PC-3 (cell line): ENCODE data around the gene CASP8AP2.

Source experiments
- EZH2 ChIP-seq: fragments of 300-600 bp; sonication (generic); IDR thresholded peaks from one replicate; pipeline ENCODE4 v1.6.1; 2017; ENCODE audit warnings: antibody characterized with exemption, mild to moderate bottlenecking, low read length; ENCODE audit not compliant: unreplicated experiment
- TF ChIP-seq, protein P1 (sequence below): fragments of 300-600 bp; sonication (generic); conservative IDR thresholded peaks from 2 replicates; pipeline ENCODE4 v1.5.1; 2017; ENCODE audit warnings: antibody characterized with exemption, low read depth, mild to moderate bottlenecking, low read length

DNA sequence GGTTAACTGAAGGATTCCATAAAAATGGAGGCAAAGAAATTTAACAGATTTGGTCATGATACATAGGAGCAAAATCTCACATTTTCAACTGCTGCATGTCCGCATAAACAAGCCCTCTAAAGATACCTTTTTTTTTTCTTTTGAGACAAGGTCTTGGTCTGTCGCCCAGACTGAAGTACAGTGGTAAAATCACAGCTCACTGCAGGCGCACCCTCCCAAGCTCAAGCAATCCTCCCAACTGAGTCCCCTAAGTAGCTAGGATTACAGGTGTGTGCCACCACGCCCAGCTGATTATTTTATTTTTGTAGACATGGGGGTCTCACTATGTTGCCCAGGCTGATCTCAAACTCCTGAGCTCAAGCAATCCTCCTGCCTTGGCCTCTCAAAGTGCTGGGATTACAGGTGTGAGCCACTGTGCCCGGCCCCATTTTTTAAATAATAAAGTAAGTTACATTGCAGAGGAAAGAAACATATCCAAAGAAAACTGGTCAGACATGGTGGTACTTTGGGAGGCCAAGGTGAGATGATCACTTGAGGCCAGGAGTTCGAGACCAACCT, 23.8 kb upstream of the CASP8AP2 start:
- TF ChIP-seq, protein P1, sequence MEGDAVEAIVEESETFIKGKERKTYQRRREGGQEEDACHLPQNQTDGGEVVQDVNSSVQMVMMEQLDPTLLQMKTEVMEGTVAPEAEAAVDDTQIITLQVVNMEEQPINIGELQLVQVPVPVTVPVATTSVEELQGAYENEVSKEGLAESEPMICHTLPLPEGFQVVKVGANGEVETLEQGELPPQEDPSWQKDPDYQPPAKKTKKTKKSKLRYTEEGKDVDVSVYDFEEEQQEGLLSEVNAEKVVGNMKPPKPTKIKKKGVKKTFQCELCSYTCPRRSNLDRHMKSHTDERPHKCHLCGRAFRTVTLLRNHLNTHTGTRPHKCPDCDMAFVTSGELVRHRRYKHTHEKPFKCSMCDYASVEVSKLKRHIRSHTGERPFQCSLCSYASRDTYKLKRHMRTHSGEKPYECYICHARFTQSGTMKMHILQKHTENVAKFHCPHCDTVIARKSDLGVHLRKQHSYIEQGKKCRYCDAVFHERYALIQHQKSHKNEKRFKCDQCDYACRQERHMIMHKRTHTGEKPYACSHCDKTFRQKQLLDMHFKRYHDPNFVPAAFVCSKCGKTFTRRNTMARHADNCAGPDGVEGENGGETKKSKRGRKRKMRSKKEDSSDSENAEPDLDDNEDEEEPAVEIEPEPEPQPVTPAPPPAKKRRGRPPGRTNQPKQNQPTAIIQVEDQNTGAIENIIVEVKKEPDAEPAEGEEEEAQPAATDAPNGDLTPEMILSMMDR: no peak
- no peak for TF ChIP-seq EZH2
